HG02852 (cell line): ENCODE data around the gene SPAG9.

ENCODE experiments used
- ATAC-seq: cut with Tn5 transposase; IDR thresholded peaks from one replicate; pipeline ENCODE4 v1.9.1; 2021; ENCODE audit warnings: mild to moderate bottlenecking, moderate library complexity; ENCODE audit not compliant: unreplicated experiment

Gene SPAG9

GRCh38 chr17:51006601-51007000 lies 114.1 kb downstream of the SPAG9 start:
- no peak for ATAC-seq

DNA sequence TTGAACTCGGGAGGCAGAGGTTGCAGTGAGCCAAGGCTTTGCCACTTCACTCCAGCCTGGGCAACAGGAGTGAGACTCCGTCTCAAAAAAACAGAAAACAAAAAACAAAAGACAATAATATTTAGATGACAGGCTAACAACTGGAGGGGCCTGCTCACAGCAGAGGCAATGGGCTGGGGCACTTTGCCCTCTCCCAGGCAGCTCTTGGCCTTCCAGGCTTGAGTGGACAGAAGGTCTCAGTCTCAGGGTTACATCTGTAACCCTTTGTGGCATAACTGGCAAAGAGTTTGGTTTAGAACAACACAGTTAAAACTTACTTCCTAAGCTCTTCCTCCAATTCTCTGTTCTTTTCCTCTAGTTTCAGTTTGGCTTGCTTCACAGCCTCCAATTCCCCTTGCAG lies 114.9 kb downstream of the SPAG9 start:
- no peak for ATAC-seq

GRCh38 chr17:51004249-51004648 lies 116.4 kb downstream of the SPAG9 start:
- ATAC-seq: no peak

- no peak for ATAC-seq
Observed at GRCh38 chr17:51000835-51001638, 119.6 kb downstream of the SPAG9 start.

DNA sequence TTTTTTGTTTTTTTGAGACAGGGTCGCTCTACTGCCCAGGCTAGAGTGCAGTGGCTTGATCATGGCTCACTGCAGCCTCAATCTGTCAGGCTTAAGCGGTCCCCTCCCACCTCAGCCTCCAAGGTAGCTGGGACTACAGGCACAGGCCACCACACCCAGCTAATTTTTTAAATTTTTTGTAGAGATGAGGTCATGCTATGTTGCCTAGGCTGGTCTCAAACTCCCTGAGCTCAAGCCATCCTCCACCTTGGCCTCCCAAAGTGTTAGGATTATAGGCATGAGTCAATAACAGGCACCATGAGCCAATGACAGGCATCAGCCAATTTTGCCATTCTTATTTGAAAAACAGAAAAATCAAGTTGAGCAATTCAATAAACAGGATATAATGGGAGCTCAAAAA lies 125.0 kb downstream of the SPAG9 start:
- ATAC-seq: no peak

DNA sequence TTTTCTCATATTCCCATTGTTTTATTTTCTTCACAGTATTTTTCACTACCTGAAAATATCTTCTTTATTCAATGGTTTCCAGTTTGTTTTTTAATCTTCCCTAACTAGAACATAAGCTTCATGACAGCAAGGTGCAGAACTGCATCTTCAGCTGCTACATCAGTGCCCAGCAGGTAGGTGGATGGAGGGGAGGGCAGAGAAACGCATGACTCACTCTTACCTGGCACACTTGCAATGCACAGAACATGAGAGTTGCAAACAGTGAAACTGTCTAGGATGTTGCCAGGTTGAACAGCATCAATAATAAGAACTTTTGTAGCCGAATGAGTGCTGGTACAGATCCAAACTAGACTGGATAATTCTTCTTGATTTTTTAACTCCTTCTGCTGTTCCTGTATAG lies 127.1 kb downstream of the SPAG9 start:
- no peak for ATAC-seq

DNA sequence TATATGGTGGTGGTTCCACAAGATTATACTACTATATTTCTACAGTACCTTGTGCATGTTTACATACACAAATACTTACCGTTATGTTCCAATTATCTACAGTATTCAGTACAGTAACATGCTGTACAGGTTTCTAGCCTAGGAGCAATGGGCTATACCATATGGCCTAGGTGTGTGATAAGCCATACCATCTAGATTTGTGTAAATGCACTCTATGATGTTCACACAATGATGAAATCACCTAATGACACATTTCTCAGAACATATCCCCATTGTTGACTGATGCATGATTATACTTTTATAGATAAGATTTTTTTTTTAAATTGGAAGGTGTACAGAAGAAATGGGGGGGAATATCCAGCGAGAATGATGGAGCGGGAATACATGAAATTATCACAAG lies 131.5 kb downstream of the SPAG9 start:
- ATAC-seq: no peak

DNA sequence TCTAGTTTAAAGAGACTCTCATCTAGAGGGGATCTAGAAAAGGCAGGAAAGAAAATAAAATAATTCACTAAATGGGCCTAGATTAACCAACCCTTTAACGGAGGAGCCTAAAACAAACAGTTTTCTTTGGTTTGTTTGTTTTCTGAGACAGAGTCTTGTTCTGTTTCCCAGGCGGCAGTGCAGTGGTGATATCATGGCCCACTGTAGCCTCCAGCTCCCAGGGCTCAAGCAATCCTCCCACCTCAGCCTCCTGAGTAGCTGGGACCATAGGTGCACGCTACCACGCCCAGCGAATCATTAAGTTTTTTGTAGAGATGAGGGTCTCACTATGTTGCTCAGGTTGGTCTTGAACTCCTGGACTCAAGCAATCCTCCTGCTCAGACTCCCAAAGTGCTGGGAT lies 132.2 kb downstream of the SPAG9 start:
- ATAC-seq: no peak

- no peak for ATAC-seq
Observed at GRCh38 chr17:50986989-50987660, 133.5 kb downstream of the SPAG9 start.

GRCh38 chr17:50981279-50981678 lies 139.4 kb downstream of the SPAG9 start:
- ATAC-seq: no peak

- no peak for ATAC-seq
Observed at GRCh38 chr17:50979524-50979927, 141.1 kb downstream of the SPAG9 start.

DNA sequence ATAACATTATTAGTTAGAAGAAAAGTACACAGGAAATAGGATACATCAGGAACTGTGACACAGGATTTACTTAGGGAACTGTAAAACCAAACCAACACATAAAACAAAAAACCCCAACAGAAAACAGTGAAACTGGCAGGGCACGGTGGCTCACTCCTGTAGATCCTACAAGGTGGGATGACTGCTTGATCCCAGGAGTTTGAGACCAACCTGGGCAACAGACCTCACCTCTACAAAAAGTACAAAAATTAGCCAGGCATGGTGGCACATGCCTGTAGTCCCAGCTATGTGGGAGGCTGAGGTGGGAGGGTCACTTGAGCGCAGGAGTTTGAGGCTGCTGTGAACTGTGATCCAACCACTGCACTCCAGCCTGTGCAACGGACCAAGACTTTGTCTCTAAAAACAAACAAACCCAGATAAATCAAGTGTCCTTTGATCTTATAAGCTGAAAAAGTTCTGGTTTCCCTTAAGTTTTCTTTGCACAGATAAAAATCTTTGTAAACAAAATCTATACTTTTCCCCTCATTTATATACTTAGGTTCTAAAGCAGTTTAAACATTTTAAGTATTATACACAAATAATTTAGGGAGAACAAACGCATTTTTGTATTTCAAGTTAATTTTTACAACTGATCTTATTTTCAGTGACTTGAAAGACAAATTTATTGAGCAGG lies 143.0 kb downstream of the SPAG9 start:
- ATAC-seq: no peak

DNA sequence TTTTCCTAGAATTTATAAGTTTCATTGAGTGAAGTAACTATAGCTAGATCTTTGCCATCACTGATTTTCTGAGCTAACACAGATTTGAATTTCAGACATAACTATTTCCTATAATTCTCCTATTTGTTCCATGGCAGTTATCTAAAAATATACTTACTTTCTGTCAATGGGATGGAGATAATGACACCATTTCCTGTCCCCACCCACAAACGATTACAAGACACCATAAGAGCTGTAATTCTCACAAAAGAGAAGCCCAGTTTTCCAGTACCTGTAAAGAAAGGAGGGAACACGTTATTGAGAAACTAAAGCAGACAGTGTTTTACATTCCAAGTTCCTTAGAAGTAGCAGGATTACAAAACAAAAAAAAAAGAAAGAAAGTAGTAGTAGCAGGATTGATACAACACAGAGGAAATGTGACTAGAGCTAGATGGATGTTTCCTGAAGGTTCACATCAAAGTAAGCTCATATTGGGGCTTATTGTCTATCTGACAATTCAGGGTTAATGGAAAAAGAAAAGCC lies 143.7 kb downstream of the SPAG9 start:
- ATAC-seq: no peak

DNA sequence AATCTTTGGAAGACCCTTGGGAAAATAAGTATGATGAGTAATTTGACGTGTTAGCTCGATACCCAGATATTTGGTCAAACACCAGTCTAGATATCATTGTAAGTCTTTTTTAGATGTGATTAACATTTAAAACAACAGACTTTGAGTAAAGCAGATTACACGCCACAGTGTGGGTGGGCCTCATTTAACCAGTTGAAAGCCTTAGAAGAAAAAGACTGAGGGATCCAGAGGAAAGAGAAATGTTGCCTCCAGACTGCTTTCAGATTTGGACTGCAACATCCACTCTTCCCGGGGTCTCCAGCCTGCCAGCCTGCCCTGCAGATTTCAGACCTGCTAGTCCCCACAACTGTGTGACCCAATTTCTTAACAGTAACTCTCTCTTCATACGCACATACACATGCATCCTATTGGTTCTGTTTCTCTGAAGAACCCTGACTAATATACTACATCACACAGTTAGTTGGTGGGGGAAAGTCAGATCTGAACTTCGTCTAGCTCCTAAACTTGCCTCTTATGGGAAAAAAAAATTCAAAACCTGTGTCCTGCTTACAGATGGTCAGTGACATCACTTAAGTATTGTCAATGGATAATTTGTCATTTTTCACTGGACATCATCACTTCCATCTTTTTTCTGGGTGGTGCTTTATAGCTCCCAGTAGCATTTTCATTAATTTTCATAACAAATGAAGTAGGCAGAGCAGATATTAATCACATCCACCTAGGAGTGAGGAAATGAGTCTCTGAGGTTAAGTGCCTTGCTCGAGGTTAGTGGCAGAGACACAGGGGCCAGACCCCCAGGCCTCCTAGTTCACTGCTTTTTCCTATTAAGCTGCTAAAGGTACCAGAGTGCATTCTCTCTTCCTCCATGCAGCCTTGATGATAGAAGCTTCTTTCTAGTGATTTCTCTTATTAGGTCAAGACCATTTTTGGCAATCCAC lies 146.8 kb downstream of the SPAG9 start:
- ATAC-seq: no peak

DNA sequence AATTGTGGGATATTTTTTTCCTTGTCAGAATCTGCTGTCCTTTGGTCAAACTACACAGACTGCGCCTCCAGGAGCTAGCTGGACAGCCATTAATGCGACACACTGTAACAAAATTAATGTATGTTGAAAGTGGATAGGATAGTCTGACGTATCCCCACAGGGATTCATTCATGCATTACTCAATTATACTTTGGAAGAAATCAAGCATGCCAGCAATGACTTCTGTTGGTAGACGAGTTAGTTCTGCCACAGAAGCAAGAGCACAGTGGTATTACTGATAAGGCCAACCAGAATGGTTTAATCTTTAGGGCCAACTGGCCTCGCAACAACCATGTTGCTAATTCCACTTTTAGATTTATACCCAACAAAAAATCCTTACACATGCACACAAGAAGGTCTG lies 148.1 kb downstream of the SPAG9 start:
- ATAC-seq: no peak

DNA sequence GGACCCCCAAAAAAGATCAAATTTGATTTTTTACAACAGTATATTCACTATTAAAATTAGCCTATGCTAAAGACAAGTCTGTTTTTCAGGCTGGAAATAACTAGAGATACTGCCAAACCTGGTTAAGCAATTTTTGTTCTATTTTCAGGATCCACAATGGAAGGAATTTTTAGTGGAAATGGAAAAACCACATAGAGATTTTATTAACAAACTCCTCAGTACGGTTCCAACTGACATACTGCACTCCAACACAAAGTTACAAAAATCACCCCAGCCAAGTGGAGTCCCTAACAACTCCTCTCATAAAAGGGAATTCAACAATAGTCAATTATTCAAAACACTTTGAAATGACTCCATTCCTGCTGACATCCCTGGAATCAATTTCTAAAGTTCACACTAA lies 152.9 kb downstream of the SPAG9 start:
- ATAC-seq: no peak

DNA sequence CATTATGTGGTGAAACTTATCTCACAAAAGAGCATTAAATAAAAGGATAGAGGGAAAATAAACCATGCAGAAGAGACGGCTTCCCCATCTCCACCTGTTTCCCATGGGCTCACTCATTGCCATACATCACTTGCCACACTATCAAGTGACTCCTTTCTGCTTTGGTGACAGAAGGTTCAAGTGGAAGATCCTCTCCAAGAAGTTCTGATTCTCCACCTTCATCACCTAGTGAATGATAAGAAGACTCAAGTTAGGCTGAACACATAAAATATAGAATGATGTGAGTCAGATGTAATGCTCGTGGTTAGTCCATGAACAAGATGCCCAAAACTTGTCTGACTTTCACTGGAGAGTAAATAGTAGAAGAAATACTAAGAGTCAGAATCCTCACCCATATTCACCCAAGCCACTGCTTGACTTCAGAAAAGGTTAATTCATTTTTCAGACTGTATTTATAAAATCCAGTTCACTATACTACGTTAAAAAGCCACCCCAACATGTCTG lies 154.5 kb downstream of the SPAG9 start:
- no peak for ATAC-seq

DNA sequence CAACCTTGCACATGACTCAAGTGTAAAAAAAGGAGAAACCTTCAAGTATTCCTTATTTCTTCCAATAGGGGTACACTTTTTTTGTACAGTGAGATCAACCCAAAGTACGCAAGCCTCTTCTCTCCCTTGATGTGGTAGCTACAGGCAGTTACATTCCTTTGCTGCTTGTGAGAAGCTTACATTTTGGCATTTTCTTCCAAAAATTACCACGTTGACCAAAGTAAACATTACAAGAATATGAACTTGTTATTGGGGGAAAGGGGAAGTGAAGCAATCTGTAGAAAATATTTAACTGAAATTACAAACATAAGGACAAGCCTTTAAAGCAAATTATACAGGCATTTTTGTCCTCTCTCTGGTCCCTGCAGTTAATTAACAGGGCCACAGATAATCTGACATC lies 157.5 kb downstream of the SPAG9 start:
- no peak for ATAC-seq

DNA sequence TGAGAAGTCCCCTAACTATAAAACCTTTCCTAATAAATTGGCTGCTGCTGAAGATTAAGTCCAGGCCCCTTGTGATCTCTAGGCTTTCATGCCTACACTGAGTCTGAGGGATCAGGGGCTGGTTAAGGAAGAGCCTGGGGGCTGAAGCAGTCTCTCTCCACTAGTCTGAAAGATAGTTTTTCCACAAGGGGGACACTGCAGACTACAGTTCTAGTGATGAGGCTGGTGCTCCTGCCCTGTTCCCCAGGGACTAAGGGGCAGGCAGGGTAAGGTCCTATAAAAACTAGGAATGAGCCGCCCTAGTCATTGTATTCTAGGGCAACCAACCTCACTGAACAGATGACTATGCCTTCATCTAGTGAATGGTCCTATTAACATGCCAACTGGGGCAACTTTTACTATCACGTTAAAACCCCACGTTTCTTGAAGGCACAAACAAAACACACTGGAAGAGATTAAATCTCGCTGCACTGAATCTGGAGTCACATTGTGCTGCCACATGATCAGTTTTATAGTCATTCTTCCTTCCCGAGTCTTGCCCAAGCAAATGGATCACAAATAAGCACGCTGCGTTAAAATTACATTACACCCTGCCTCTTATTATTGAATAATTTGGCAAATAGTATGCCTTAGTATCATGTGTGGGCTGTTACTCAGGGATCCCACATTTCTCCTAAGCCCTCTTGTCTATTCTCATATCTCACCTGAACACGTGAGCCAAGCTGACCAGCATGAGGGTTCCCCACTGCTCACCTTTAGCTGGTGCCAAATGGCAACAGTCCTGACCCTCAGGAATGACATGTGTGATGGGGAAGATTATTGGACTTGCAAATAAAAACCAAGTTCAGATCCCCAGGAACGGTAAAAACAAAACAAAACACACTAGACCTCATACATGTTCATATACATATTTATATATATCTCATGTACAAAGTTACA lies 159.1 kb downstream of the SPAG9 start:
- no peak for ATAC-seq
